ENCODE measurements around the gene NCKAP1.

GRCh38 chr2:182951948-182952663, 86.2 kb downstream of the NCKAP1 start:
- no peak for TF ChIP-seq TARDBP (IDR thresholded peaks at IDR 0.05)
- no peak for TF ChIP-seq SP1 (IDR thresholded peaks at IDR 0.05)
- TF ChIP-seq SUZ12 (IDR thresholded peaks at IDR 0.05): no peak
- no peak for TF ChIP-seq ARNT (IDR thresholded peaks at IDR 0.05)
- TF ChIP-seq ELF4 (IDR thresholded peaks at IDR 0.05): no peak
- TF ChIP-seq, protein P1, sequence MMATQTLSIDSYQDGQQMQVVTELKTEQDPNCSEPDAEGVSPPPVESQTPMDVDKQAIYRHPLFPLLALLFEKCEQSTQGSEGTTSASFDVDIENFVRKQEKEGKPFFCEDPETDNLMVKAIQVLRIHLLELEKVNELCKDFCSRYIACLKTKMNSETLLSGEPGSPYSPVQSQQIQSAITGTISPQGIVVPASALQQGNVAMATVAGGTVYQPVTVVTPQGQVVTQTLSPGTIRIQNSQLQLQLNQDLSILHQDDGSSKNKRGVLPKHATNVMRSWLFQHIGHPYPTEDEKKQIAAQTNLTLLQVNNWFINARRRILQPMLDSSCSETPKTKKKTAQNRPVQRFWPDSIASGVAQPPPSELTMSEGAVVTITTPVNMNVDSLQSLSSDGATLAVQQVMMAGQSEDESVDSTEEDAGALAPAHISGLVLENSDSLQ (IDR thresholded peaks at IDR 0.05): no peak
- no peak for TF ChIP-seq L3MBTL2 (conservative IDR thresholded peaks at IDR 0.05)
- TF ChIP-seq FOXA1 (IDR thresholded peaks at IDR 0.05): no peak
- no peak for TF ChIP-seq HDGF (IDR thresholded peaks at IDR 0.05; ENCODE audit: borderline replicate concordance)
- TF ChIP-seq BHLHE40 (IDR thresholded peaks at IDR 0.05; ENCODE audit: borderline replicate concordance): no peak
- no peak for TF ChIP-seq FOXM1 (IDR thresholded peaks at IDR 0.05; ENCODE audit: borderline replicate concordance)
- no peak for TF ChIP-seq FOXK2 (IDR thresholded peaks at IDR 0.05)
